NCI-H1436 treated with DMSO at 0.1 percent for 48 hours (cell line): ENCODE results near the gene UBE2R2.
"Not testable (repeated sequence)": the region's sequence is repeated elsewhere in the genome, so short reads cannot be mapped to it uniquely, and the experiment has no call there.

ENCODE experiments used
- DNase-seq: peaks from one replicate; lab custom pipeline; 2025; lab: John Stamatoyannopoulos, UW

UBE2R2 gene

GRCh38 chr9:33927694-33928093 is 110.7 kb downstream of the UBE2R2 start:
- DNase-seq = no peak

DNA sequence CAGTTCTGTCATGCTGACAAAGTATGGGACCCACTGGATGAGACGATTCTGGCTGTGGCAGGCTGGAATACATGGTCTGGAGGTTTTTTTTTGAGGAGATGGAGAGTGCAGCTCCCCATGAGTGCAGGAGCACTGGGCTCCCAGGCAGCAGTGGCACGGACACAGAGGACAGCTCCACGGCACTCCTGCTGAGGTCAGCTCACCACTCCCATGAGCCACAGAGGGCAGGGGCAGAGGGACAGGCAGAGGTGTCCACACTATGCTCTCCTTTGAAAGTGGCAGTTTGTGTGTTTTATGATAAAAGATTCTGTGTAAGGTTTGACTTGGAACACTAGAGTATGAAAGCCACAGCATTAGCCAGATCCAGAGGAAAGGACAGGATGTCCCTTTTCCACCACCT is 114.4 kb downstream of the UBE2R2 start:
- DNase-seq = no peak

- DNase-seq = no peak
These were observed 115.3 kb downstream of the UBE2R2 start for GRCh38 chr9:33932078-33932807.

- DNase-seq = no peak
These were observed 117.4 kb downstream of the UBE2R2 start for GRCh38 chr9:33934188-33934878.

- DNase-seq = no peak
These were observed 123.2 kb downstream of the UBE2R2 start for GRCh38 chr9:33939924-33940874.

GRCh38 chr9:33942471-33943083 is 125.6 kb downstream of the UBE2R2 start:
- DNase-seq = no peak

- DNase-seq = no peak
These were observed 126.4 kb downstream of the UBE2R2 start for GRCh38 chr9:33943389-33943788.

DNA sequence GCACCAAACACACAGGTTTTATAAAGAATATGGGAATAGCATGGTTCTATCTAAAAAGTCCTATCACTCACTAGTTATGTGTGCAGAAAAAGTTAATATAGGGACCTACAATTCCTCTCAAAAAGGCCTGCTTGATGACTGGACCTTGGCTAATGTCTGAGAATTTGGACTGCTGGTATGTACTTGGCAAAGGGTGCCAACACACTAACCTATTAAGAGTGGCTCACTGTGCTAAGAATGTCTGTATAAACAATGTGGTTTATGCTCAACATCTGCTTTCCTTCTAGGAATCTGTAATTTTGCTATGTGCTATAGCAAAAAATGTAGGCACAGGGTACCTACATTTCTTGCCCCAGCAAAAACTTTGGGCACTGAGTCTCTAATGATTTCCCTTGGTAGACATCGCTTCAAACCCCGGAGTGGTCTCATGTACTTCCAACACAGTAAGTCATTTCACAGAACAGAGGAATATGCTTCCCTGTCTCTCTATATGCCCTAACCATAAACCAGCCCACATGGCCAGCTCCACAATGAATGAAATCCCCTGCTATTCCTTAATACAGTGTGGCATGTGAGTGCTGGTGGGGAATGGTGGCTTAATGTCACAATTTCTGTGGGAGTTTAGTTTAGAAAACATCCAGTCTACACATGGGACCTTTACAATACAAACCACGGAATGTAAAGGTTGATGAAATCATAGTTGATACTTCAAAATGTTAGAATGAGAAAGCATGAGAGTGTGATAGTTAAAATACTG is 130.0 kb downstream of the UBE2R2 start:
- DNase-seq = no peak

DNA sequence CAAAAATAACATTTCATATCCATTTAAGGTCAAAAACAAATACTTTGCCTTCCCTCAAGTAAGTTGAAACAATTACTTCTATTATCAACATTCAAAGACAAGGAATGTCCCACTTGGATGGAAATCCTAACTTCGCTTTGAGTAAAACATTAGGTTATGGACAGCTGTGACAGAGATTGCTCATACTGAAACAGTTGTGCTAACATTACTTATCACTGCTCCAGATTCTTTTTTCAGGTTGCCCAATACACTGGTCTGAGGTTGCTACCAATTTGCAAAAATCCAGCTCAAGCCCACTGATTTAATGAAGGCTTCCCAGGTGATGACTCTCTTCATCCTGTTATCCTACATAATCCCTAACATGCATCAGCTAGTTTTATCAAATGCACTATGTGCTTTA is 133.4 kb downstream of the UBE2R2 start:
- no peak for DNase-seq

DNA sequence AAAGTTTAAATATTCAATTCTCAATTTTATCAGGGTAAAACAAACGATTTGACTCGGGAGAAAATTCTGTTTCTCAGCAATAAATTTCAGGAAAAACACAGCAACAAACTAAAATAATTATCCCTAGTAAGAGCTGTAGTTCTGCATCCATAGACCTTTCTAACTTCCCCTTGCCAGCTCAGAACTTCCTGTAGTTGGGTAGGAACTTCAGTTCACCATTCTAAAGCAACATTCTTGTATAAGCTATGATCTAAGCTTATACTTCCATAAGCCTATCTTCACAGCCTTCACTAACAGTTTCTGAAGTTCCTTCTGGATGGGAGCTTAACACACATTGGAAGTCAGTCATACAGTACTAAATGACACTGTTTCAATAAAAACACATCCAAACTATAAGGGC is 135.1 kb downstream of the UBE2R2 start:
- DNase-seq = no peak

DNA sequence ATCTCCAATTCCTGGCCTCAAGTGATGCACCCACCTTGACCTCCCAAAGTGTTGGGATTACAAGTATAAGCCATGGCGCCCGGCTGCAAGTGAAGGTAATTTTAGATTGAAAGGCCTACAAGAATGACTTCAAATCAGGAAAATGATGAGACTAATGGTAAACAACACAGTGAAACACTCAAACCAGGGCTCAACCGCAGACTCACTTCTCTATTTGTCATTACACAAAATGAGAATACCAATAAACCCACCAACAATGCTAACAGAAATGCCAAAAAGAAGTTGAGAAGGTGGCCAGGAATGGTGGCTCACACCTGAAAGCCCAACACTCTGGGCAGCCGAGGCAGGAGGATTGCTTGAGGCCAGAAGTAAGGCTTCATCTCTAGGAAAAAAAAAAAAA is 139.6 kb downstream of the UBE2R2 start:
- DNase-seq = no peak

DNA sequence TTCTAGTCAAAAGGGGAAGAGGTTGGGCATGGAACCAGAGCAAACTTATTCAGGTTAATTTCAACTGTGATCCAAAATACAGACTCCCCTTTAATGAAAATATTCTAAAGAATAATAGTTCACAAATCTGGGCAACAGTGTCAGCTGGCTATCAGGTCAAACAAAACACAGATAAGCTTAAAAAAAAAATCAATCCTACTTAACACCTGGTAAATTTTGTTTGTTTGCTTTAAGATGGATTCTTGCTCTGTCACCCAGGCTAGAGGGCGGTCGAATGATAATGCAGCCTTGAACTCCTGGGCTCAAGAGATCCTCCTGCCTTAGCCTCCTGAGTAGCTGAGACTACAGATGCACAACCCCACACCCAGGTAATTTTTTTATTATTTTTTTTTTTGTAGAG is 142.8 kb downstream of the UBE2R2 start:
- no peak for DNase-seq

DNA sequence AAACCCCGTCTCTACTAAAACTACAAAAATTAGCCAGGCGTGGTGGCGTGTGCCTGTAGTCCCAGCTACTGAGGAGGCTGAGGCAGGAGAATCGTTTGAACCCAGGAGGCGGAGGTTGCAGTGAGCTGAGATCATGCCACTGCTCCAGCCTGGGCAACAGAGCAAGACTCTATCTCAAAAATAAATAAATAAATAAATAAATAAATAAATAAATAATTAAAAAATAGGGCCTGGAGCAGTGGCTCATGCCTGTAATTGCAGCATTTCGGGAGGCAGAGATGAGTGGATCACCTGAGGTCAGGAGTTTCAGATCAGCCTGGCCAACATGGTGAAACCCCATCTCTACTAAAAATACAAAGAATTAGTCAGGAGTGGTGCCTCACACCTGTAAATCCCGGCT is 145.5 kb downstream of the UBE2R2 start:
- DNase-seq = not testable (repeated sequence)

DNA sequence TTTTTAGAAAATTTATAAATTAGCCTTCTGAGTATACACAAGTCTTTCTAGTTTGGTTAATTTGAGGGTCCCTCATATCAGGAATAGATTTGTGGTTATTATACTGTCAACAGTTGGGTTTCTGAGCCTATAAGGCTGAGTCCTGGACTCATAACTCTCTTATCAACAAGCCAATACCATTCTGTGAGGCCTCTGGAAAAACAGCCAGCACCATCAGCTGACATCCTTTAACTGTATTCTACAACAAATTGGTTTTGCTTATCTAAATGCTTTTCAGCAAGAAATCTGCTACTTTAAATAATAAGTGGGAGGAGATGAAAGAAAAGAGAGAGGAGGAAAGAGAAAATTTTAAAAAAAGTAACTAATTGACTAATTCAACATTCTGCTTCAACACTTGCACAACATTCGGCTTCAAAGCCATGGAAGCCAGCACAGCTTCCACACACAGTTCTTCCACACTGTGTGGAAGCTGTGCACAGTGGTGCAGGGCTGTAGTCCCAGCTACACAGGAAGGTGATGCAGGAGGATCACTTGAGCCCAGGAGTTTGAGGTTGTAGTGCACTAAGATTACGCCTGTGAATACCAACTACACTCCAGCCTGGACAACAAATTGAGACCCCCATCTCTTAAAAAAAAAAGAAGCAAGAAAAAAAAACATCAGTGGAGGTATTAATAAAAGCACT is 147.3 kb downstream of the UBE2R2 start:
- no peak for DNase-seq
